Measurements from ENCODE around the gene PHF19.
A peak's percentile ranks its signal among the peaks of the same experiment; 100 is the strongest.

PHF19 gene

GRCh38 chr9:120876842-120877240 lies at the start of gene PHF19:
TSS of gene PHF19 (minus strand) at chr9:120877188. CDS start at chr9:120874741, 2,447 bp downstream.
- no peak for TF ChIP-seq POLR2A (IDR thresholded peaks at IDR 0.05; ENCODE audit: low read length)
- TF ChIP-seq GATA1 (IDR thresholded peaks at IDR 0.05; ENCODE audit: low read depth, low read length), result no peak
- peak; percentile 79 to 84 for DNase-seq

GRCh38 chr9:120926397-120926928 lies 49.5 kb upstream of the PHF19 start, which contains the start of gene TRAF1:
TSS of gene TRAF1 (minus strand) at chr9:120926796. CDS start at chr9:120926075, 721 bp downstream.
- no peak for DNase-seq
- TF ChIP-seq POLR2A (IDR thresholded peaks at IDR 0.05; ENCODE audit: low read length) (no peak), GATA1 (IDR thresholded peaks at IDR 0.05; ENCODE audit: low read depth, low read length) (no peak)

- DNase-seq, result peak in 1 of 2 experiments; percentile 45
- no peak for TF ChIP-seq GATA1 (IDR thresholded peaks at IDR 0.05; ENCODE audit: low read depth, low read length)
Measured at GRCh38 chr9:120925535-120926396, 48.8 kb upstream of the PHF19 start.

- DNase-seq, result no peak
- TF ChIP-seq POLR2A (IDR thresholded peaks at IDR 0.05; ENCODE audit: low read length) (no peak), GATA1 (IDR thresholded peaks at IDR 0.05; ENCODE audit: low read depth, low read length) (no peak)
Measured at GRCh38 chr9:120924698-120925534, 47.9 kb upstream of the PHF19 start.

GRCh38 chr9:120923620-120924328 lies 46.8 kb upstream of the PHF19 start:
- DNase-seq, result no peak
- TF ChIP-seq POLR2A (IDR thresholded peaks at IDR 0.05; ENCODE audit: low read length) (no peak), GATA1 (IDR thresholded peaks at IDR 0.05; ENCODE audit: low read depth, low read length) (no peak)

GRCh38 chr9:120922404-120923195 lies 45.6 kb upstream of the PHF19 start:
- TF ChIP-seq GATA1 (IDR thresholded peaks at IDR 0.05; ENCODE audit: low read depth, low read length) (no peak), POLR2A (IDR thresholded peaks at IDR 0.05; ENCODE audit: low read length) (no peak)
- DNase-seq, result no peak

- DNase-seq, result no peak
- TF ChIP-seq GATA1 (IDR thresholded peaks at IDR 0.05; ENCODE audit: low read depth, low read length), result no peak
- no peak for TF ChIP-seq POLR2A (IDR thresholded peaks at IDR 0.05; ENCODE audit: low read length)
Measured at GRCh38 chr9:120921661-120922181, 44.7 kb upstream of the PHF19 start.

- DNase-seq, result no peak
- no peak for TF ChIP-seq GATA1 (IDR thresholded peaks at IDR 0.05; ENCODE audit: low read depth, low read length)
- TF ChIP-seq POLR2A (IDR thresholded peaks at IDR 0.05; ENCODE audit: low read length), result no peak
Measured at GRCh38 chr9:120920806-120921178, 43.8 kb upstream of the PHF19 start.

- TF ChIP-seq POLR2A (IDR thresholded peaks at IDR 0.05; ENCODE audit: low read length), result no peak
- no peak for TF ChIP-seq GATA1 (IDR thresholded peaks at IDR 0.05; ENCODE audit: low read depth, low read length)
- peak; percentile 51 to 71 for DNase-seq
Measured at GRCh38 chr9:120919843-120920805, 43.1 kb upstream of the PHF19 start.

GRCh38 chr9:120918931-120919842 lies 42.2 kb upstream of the PHF19 start:
- TF ChIP-seq POLR2A (IDR thresholded peaks at IDR 0.05; ENCODE audit: low read length) (no peak), GATA1 (IDR thresholded peaks at IDR 0.05; ENCODE audit: low read depth, low read length) (no peak)
- no peak for DNase-seq
